GM12865 (cell line): Measurements from ENCODE around the gene ACADVL.
A peak's percentile ranks its signal among the peaks of the same experiment; 100 is the strongest.

Experiments used
- DNase-seq: peaks from one replicate; pipeline ENCODE4 v3.0.0; 2010; ENCODE audit warnings: low read depth
- H3K4me3 ChIP-seq: 2 replicates; pipeline ENCODE4 v1.5.1; 2011; ENCODE audit warnings: mild to moderate bottlenecking, low read depth, low read length, control low read depth
- TF ChIP-seq, protein P1 (sequence below): IDR thresholded peaks from 2 replicates; pipeline ENCODE4 v1.5.1; 2011; ENCODE audit warnings: low read length, control low read depth, low read depth, inconsistent platforms; ENCODE audit not compliant: insufficient read depth; ENCODE audit errors: missing control alignments

ACADVL gene

DNA sequence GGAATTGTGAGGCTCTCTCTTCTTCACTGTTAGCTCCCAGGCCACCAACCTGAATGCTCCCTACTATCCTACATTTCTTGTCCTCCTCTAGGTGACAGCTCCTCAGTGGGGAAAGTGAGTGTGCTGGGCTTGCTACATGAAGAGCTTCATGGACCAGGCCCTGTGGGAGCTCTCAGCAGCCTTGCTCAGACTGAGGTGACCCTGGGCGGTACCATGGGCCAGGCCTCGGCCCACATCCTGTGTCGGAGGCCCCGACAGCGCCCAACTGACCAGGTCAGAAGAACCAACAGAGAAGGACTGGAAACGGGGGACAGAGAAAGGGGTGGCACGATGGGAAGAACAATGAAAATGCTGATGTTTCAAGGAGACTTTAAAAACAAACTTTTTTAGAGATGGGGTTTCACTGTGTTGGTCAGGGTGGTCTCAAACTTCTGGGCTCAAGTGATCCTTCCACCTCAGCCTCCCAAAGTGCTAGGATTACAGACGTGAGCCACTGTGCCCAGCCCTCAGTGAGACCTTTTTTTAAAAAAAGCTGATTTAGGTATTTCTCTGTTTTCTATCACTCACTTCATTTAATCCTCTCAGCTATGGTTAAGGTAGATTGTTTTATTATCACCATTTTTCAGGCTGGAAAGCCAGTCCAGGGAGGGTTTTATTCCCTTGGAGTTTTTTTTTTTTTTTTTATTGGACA, 37.2 kb downstream of the ACADVL start:
- DNase-seq, result no peak
- H3K4me3 ChIP-seq, result no peak overlapping the region
- TF ChIP-seq, protein P1, sequence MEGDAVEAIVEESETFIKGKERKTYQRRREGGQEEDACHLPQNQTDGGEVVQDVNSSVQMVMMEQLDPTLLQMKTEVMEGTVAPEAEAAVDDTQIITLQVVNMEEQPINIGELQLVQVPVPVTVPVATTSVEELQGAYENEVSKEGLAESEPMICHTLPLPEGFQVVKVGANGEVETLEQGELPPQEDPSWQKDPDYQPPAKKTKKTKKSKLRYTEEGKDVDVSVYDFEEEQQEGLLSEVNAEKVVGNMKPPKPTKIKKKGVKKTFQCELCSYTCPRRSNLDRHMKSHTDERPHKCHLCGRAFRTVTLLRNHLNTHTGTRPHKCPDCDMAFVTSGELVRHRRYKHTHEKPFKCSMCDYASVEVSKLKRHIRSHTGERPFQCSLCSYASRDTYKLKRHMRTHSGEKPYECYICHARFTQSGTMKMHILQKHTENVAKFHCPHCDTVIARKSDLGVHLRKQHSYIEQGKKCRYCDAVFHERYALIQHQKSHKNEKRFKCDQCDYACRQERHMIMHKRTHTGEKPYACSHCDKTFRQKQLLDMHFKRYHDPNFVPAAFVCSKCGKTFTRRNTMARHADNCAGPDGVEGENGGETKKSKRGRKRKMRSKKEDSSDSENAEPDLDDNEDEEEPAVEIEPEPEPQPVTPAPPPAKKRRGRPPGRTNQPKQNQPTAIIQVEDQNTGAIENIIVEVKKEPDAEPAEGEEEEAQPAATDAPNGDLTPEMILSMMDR, result no peak

- H3K4me3 ChIP-seq, result no peak overlapping the region
- no peak for DNase-seq
- TF ChIP-seq, protein P1, result no peak
These were observed 39.2 kb downstream of the ACADVL start for GRCh38 chr17:7258731-7259554.

DNA sequence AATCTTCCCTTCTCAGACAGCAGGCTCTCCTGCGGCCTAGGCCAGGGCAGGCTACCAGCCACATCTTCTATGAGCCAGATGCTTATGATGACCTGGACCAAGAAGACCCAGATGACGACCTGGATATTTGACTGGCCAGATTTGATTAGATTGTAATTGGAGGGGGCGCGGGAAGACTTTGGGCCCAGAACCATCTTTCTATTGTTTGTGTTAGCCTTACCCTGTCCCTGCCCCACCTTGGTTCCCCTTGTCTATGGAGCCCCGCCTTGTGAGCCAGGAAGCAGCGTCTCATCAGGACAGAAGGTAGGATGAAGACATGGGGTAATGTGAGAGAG, 39.8 kb downstream of the ACADVL start:
- TF ChIP-seq, protein P1, result no peak
- no peak overlapping the region for H3K4me3 ChIP-seq
- no peak for DNase-seq

DNA sequence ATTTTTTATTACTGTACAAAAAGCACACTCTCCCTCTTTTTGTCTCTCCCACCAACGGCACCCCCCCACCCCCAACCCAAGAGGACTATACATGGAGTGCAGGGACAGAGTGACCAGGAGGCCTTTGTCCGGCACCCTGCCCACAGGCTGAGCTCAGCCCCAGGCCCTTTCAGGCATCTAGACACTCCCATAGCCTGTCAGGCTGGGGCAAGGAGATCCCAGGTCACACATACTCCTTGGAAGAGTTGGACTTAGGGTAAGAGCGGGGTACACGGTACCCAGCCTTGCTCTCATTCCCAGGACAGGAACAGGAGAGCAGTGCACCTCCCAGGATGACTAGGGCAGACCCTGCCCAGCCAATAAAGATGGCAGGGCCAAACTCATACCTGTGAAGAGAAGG, 40.4 kb downstream of the ACADVL start:
- H3K4me3 ChIP-seq, result no peak overlapping the region
- no peak for DNase-seq
- TF ChIP-seq, protein P1, result no peak

GRCh38 chr17:7260651-7261378, 41.1 kb downstream of the ACADVL start:
- H3K4me3 ChIP-seq, result peak overlapping the region; percentile 57
- peak; percentile 50 for DNase-seq
- TF ChIP-seq, protein P1, result no peak

DNA sequence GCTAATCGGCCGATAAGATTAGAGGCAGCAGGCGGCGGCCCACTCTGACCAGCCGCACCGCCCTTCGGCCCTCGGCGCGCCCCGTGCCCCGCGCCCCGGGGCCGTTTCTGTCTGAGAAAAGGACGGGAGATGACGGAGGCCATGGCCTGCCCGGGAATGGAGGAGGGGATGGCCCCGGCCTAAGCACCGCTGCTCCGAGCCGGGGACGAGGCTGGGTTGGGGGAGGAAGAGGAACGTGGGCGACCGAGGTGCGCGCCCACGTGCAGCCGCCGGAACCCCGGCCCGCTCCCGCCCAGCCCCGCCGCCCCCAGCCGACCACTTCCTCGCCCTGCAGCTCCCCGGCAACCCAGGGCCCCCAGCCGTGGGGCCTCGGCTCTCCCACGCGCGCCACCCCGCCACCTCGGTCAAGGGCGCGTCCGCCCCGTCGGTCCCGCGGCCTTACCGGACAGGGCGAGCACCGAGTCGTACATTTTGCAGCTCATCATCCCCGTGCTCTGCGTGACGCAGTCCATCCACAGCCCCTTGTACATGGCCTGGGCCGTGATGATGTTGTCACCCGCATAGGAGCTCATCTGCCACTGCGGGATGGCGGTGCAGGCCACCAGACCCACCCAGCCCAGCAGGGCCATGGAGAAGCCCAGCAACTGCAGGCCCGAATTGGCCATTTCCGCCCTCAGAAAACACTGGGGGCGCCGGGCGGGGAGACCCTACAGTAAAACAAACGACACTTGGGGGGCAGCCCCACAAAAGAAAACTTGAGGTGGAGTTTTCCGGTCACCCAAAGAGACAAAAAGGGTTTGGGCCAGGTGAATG, 41.8 kb downstream of the ACADVL start:
- TF ChIP-seq, protein P1, result no peak
- H3K4me3 ChIP-seq, result peak overlapping the region; percentile 57
- peak; percentile 29 for DNase-seq
